OCI-LY7 (cell line): ENCODE data around the gene ZC3H7B. TPM values are rescaled to one million over a fixed set of nuclear protein-coding genes. Genes with fewer than 3 reads are reported as not detected.

ENCODE experiments used
- BruUV-seq: library from RNA; stranded (reverse); fragments of 400-500 nt; replicated peaks from 2 replicates; lab custom pipeline; 2021; lab: Mats Ljungman, UMichigan
- CTCF ChIA-PET: fragments of 300-600 bp; sonication (Branson Sonifier 250); formaldehyde crosslinking; loops from one replicate; lab custom pipeline; 2022; ENCODE audit warnings: antibody characterized with exemption; ENCODE audit not compliant: unreplicated experiment; lab: Charles Lee
- POLR2A ChIA-PET: fragments of 300-600 bp; sonication (Branson Sonifier 250); formaldehyde crosslinking; loops from one replicate; lab custom pipeline; 2022; ENCODE audit warnings: antibody characterized with exemption; lab: Charles Lee
- DNase-seq: peaks from one replicate; pipeline ENCODE4 v3.0.0-alpha.2; 2015; ENCODE audit warnings: low spot score
- H2AFZ ChIP-seq: fragments of 200-600 bp; sonication (generic), shearing (Covaris generic); 2 replicates; pipeline ENCODE4 v1.6.1; 2014; ENCODE audit warnings: mild to moderate bottlenecking, antibody characterized with exemption, low read length, moderate library complexity
- H3K27ac ChIP-seq: fragments of 200-600 bp; sonication (generic); 2 replicates; pipeline ENCODE4 v1.5.1; 2014; ENCODE audit warnings: mixed run types, low read depth, mild to moderate bottlenecking, moderate library complexity, low read length, inconsistent platforms; ENCODE audit not compliant: poor library complexity, severe bottlenecking
- H3K36me3 ChIP-seq: fragments of 200-600 bp; sonication (generic); 2 replicates; pipeline ENCODE4 v1.6.1; 2014; ENCODE audit warnings: mild to moderate bottlenecking, antibody characterized with exemption, low read length, moderate library complexity, mixed read lengths; ENCODE audit not compliant: insufficient read depth
- H3K4me1 ChIP-seq: fragments of 200-600 bp; sonication (generic); 2 replicates; pipeline ENCODE4 v1.5.1; 2014; ENCODE audit warnings: mild to moderate bottlenecking, low read length; ENCODE audit not compliant: insufficient read depth, poor library complexity, severe bottlenecking
- H3K4me2 ChIP-seq: fragments of 200-600 bp; sonication (generic); 2 replicates; pipeline ENCODE4 v1.6.1; 2014; ENCODE audit warnings: mild to moderate bottlenecking, low read length
- H3K4me3 ChIP-seq: fragments of 200-600 bp; sonication (generic); 2 replicates; pipeline ENCODE4 v1.5.1; 2014; ENCODE audit warnings: mild to moderate bottlenecking, low read depth, low read length; ENCODE audit not compliant: poor library complexity, severe bottlenecking
- H3K79me2 ChIP-seq: fragments of 200-600 bp; sonication (generic); 2 replicates; pipeline ENCODE4 v1.6.1; 2016; ENCODE audit warnings: low read depth, mild to moderate bottlenecking, low read length, moderate library complexity, mixed read lengths; ENCODE audit not compliant: insufficient read depth
- H3K9me2 ChIP-seq: fragments of 200-600 bp; sonication (generic); 2 replicates; pipeline ENCODE4 v1.6.1; 2016; ENCODE audit warnings: mild to moderate bottlenecking, low read length, mixed read lengths; ENCODE audit not compliant: insufficient read depth
- H3K9me3 ChIP-seq: fragments of 200-600 bp; sonication (generic); 2 replicates; pipeline ENCODE4 v1.6.1; 2014; ENCODE audit warnings: mild to moderate bottlenecking, mixed run types, low read length, mixed read lengths
- H4K20me1 ChIP-seq: fragments of 200-600 bp; sonication (generic); 2 replicates; pipeline ENCODE4 v1.6.1; 2014; ENCODE audit warnings: mild to moderate bottlenecking, antibody characterized with exemption, low read length, moderate library complexity, mixed read lengths; ENCODE audit not compliant: insufficient read depth
- EZH2phosphoT487 ChIP-seq: fragments of 200-600 bp; sonication (generic); IDR thresholded peaks from 2 replicates; pipeline ENCODE4 v1.6.1; 2018; ENCODE audit warnings: low read depth, borderline replicate concordance, mild to moderate bottlenecking, mixed run types, antibody characterized with exemption, low read length, moderate library complexity, mixed read lengths
- intact Hi-C: fragments of 100-400 bp; cut with micrococcal nuclease; formaldehyde crosslinking; loops from one replicate; pipeline ENCODE4 v1.10.0; 2022; ENCODE audit not compliant: unreplicated experiment
- total RNA-seq, 2 experiments: library from RNA; depleted of rRNA in 1 of 2; stranded (reverse); fragments of >200 nt in 1 of 2; shearing (Covaris generic) in 1 of 2; gene quantifications; 2 replicates each; pipeline ENCODE4 v1.2.3, GENCODE V29; 2014 to 2022
- TF ChIP-seq, protein P1 (sequence below): fragments of 200-600 bp; sonication (generic); conservative IDR thresholded peaks from 2 replicates; pipeline ENCODE4 v1.5.1; 2014; ENCODE audit warnings: mild to moderate bottlenecking, antibody characterized with exemption, low read length, moderate library complexity, mixed read lengths

The ZC3H7B gene
- total RNA-seq, 2 experiments from 2014 or later, result 46.7 to 56.3 TPM

DNA sequence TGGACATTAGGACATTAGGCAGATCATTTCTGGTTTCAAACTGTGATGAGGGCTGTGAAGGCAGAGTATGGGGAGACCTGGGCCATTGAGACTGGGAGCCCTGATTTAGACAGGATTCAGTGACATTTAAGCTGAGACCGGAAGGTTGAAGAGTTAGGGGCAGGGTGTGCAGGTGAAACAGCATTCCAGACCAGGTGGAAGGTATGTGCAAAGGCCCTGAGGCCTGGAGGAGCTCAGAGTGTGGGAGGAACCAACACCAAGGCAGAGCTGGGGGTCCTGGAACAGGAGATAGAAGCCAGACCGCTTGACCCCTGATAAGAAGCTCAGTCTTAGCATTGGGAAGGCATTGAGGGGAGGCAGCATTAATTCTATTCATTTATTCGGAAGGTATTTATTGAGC, 32.5 kb downstream of the ZC3H7B start:
- H4K20me1 ChIP-seq, result no peaks in the 10 kb centered on the region
- H3K27ac ChIP-seq, result no peak overlapping the region
- TF ChIP-seq, protein P1, sequence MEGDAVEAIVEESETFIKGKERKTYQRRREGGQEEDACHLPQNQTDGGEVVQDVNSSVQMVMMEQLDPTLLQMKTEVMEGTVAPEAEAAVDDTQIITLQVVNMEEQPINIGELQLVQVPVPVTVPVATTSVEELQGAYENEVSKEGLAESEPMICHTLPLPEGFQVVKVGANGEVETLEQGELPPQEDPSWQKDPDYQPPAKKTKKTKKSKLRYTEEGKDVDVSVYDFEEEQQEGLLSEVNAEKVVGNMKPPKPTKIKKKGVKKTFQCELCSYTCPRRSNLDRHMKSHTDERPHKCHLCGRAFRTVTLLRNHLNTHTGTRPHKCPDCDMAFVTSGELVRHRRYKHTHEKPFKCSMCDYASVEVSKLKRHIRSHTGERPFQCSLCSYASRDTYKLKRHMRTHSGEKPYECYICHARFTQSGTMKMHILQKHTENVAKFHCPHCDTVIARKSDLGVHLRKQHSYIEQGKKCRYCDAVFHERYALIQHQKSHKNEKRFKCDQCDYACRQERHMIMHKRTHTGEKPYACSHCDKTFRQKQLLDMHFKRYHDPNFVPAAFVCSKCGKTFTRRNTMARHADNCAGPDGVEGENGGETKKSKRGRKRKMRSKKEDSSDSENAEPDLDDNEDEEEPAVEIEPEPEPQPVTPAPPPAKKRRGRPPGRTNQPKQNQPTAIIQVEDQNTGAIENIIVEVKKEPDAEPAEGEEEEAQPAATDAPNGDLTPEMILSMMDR, result no peak
- TF ChIP-seq EZH2phosphoT487, result no peak
- peaks cover 59% of the 10 kb centered on the region for H3K36me3 ChIP-seq
- DNase-seq, result no peak
- H3K4me1 ChIP-seq, result no peaks in the 10 kb centered on the region
- no peaks in the 10 kb centered on the region for H3K79me2 ChIP-seq
- no peaks in the 10 kb centered on the region for H3K9me2 ChIP-seq
- H2AFZ ChIP-seq, result no peak overlapping the region
- no peak overlapping the region for H3K4me3 ChIP-seq
- no TSS peak for BruUV-seq
- CTCF ChIA-PET, result no interaction called here
- intact Hi-C loops, result no loop called here
- H3K4me2 ChIP-seq, result no peak overlapping the region
- H3K9me3 ChIP-seq, result no peaks in the 10 kb centered on the region
- POLR2A ChIA-PET, result no interaction called here

DNA sequence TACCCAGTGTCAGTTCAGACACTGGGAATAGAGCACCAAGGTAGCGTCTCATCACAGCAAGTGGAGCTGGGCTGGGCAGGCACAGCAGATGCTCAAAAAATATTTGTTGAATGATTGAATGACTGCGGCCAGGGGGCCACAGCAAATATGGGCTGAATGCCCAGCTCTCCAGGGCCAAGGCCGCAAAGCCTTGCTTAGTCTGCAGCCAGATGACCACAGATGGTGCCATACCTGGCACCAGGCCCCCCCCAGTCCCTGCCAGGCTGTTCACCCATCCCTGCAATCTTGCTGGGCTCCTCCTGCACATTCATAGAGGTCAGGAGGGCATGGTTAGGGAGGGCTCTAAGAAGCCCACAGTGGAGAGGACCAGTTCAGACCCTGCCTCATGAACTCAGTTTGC, 32.9 kb downstream of the ZC3H7B start:
- DNase-seq, result no peak
- H2AFZ ChIP-seq, result no peak overlapping the region
- H3K4me2 ChIP-seq, result no peak overlapping the region
- CTCF ChIA-PET, result no interaction called here
- no peak overlapping the region for H3K4me3 ChIP-seq
- no peak for TF ChIP-seq EZH2phosphoT487
- TF ChIP-seq, protein P1, result no peak
- peaks cover 59% of the 10 kb centered on the region for H3K36me3 ChIP-seq
- no TSS peak for BruUV-seq
- H4K20me1 ChIP-seq, result no peaks in the 10 kb centered on the region
- H3K79me2 ChIP-seq, result no peaks in the 10 kb centered on the region
- POLR2A ChIA-PET, result no interaction called here
- H3K4me1 ChIP-seq, result no peaks in the 10 kb centered on the region
- no peaks in the 10 kb centered on the region for H3K9me3 ChIP-seq
- H3K27ac ChIP-seq, result no peak overlapping the region
- H3K9me2 ChIP-seq, result no peaks in the 10 kb centered on the region
- intact Hi-C loops, result no loop called here

DNA sequence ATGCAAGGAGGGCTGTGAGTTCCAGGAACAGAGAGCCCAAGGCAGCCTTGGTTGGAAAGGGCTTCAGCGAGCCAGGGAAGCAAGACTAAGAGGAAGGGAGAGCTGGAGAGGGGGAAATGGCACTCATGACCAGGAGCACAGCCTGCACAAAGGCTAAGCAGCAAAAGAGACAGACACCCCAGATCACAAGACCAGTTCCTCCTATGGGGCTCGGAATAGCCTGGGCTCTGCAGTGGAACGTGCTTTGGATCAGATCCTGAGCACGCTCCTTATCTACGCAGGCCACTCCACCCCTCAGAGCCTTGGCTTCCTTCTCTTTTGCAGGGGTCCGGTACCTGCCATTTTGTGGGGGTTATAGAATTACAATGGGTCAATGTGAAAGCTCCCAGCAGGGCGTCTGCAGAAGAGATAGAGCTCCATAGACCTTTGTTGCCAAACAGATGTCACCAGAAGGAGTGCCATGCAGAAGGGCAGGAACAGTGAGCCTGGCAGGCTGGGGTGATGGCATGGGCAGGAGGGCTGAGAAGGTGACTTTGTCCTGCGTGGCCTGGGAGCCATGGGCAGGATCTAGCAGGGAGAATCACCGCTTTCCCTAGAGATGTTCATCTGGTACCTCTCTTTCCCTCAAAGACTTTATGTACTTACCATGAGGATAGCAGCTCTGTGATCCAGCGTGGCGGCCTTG, 33.8 kb downstream of the ZC3H7B start:
- CTCF ChIA-PET, result no interaction called here
- intact Hi-C loops, result no loop called here
- Histone ChIP-seq H3K9me2 (no peaks in the 10 kb centered on the region), H3K4me1 (no peaks in the 10 kb centered on the region), H3K4me2 (no peak overlapping the region), H3K79me2 (no peaks in the 10 kb centered on the region), H4K20me1 (no peaks in the 10 kb centered on the region), H3K36me3 (peaks cover 56% of the 10 kb centered on the region), H3K27ac (no peak overlapping the region), H3K9me3 (no peaks in the 10 kb centered on the region), H3K4me3 (no peak overlapping the region), H2AFZ (no peak overlapping the region)
- no TSS peak for BruUV-seq
- DNase-seq, result no peak
- TF ChIP-seq EZH2phosphoT487, result no peak
- TF ChIP-seq, protein P1, result no peak
- POLR2A ChIA-PET, result interaction anchor here (0.6 kb wide), 1 partner anchor 155 kb away, joined by 3 read pairs; no protein-coding TSS in a partner anchor
